H1 (cell line): Measurements from ENCODE around the gene INPP4A. TPM values are rescaled to one million over a fixed set of nuclear protein-coding genes. Genes with fewer than 3 reads are reported as not detected.
A peak's percentile ranks its signal among the peaks of the same experiment; 100 is the strongest.

ENCODE experiments used
- CTCF ChIA-PET: fragments of 300-600 bp; sonication (Branson Sonifier 250); formaldehyde crosslinking; loops from one replicate; lab custom pipeline; 2021; ENCODE audit not compliant: partially characterized antibody; lab: Charles Lee
- POLR2A ChIA-PET: fragments of 300-600 bp; sonication (Branson Sonifier 250); formaldehyde crosslinking; loops from one replicate; lab custom pipeline; 2021; ENCODE audit warnings: inconsistent platforms; ENCODE audit not compliant: partially characterized antibody; lab: Charles Lee
- DNase-seq, 2 experiments: peaks; one replicate each; pipeline versions ENCODE4 v3.0.0 to v3.0.0-alpha.2; 2010 to 2022; ENCODE audit warnings: low spot score in 2 of 2, low read depth in 1 of 2, mixed read lengths in 1 of 2
- FAIRE-seq: peaks from 2 replicates; lab custom pipeline; 2011; peaks lifted over from hg19 to GRCh38; lab: Jason Lieb, UNC
- H2AFZ ChIP-seq: 2 replicates; pipeline ENCODE4 v1.8.1; 2012; ENCODE audit warnings: low read length, inconsistent platforms
- H2AK5ac ChIP-seq: 2 replicates; pipeline ENCODE4 v1.6.1; 2013; ENCODE audit warnings: low read depth, low read length
- H2BK120ac ChIP-seq: replicated peaks from 2 replicates; pipeline ENCODE3; 2013; ENCODE audit warnings: low read depth, low read length, inconsistent platforms
- H2BK12ac ChIP-seq: 2 replicates; pipeline ENCODE4 v1.6.1; 2013; ENCODE audit warnings: low read depth, low read length
- H2BK15ac ChIP-seq: 2 replicates; pipeline ENCODE4 v1.6.1; 2013; ENCODE audit warnings: low read length
- H2BK20ac ChIP-seq: 2 replicates; pipeline ENCODE4 v1.6.1; 2013; ENCODE audit warnings: low read length
- H2BK5ac ChIP-seq: 2 replicates; pipeline ENCODE4 v1.6.1; 2013; ENCODE audit warnings: low read depth, low read length
- H3K14ac ChIP-seq: 2 replicates; pipeline ENCODE4 v1.6.1; 2013; ENCODE audit warnings: inconsistent platforms; ENCODE audit not compliant: insufficient read length
- H3K18ac ChIP-seq: 2 replicates; pipeline ENCODE4 v1.6.1; 2013; ENCODE audit warnings: low read length; ENCODE audit errors: extremely low read depth
- H3K23ac ChIP-seq: 2 replicates; pipeline ENCODE4 v1.6.1; 2013; ENCODE audit warnings: inconsistent platforms; ENCODE audit not compliant: insufficient read length
- H3K23me2 ChIP-seq: 2 replicates; pipeline ENCODE4 v1.6.1; 2013; ENCODE audit warnings: low read depth, low read length
- H3K27ac ChIP-seq: 2 replicates; pipeline ENCODE4 v1.6.1; 2011; ENCODE audit warnings: low read depth, low read length, inconsistent platforms
- H3K27me3 ChIP-seq, 4 experiments: replicated peaks in 1 of 4; 1 replicate in 1 of 4; 2 replicates in 3 of 4; pipeline versions ENCODE4 v1.6.1 to v1.8.1; 2011 to 2013; ENCODE audit warnings: low read length in 3 of 4, mild to moderate bottlenecking in 3 of 4, inconsistent platforms in 2 of 4, mixed read lengths in 2 of 4, moderate library complexity in 1 of 4; ENCODE audit not compliant: control insufficient read depth in 3 of 4, insufficient read depth in 3 of 4; ENCODE audit errors: extremely low read depth in 1 of 4
- H3K36me3 ChIP-seq, 4 experiments: 2 replicates each; pipeline versions ENCODE4 v1.6.1 to v1.8.1; 2011 to 2013; ENCODE audit warnings: mild to moderate bottlenecking in 4 of 4, low read length in 3 of 4, moderate library complexity in 2 of 4, control low read depth in 1 of 4, inconsistent platforms in 1 of 4; ENCODE audit not compliant: insufficient read depth in 4 of 4, control insufficient read depth in 2 of 4
- H3K4ac ChIP-seq: replicated peaks from 2 replicates; pipeline ENCODE3; 2013; ENCODE audit warnings: low read length, low read depth, mixed read lengths, inconsistent platforms; ENCODE audit not compliant: insufficient read length
- H3K4me1 ChIP-seq, 4 experiments: replicated peaks in 1 of 4; 1 replicate in 1 of 4; 2 replicates in 3 of 4; pipeline versions ENCODE4 v1.6.1 to v1.8.1; 2011 to 2013; ENCODE audit warnings: low read length in 3 of 4, inconsistent platforms in 2 of 4, mixed read lengths in 1 of 4; ENCODE audit not compliant: insufficient read depth in 4 of 4, control insufficient read depth in 3 of 4
- H3K4me2 ChIP-seq, 2 experiments: 2 replicates each; pipeline versions ENCODE4 v1.6.1 to v1.8.1; 2011 to 2013; ENCODE audit warnings: low read depth in 2 of 2, low read length in 2 of 2, control low read depth in 1 of 2, inconsistent platforms in 1 of 2, mild to moderate bottlenecking in 1 of 2; ENCODE audit not compliant: insufficient read depth in 1 of 2
- H3K4me3 ChIP-seq, 4 experiments: fragments of 200-600, 300-600 bp in 1 of 4; sonication (generic), shearing (Covaris generic), sonication (Bioruptor Twin) in 1 of 4; 2 replicates each; pipeline versions ENCODE4 v1.5.1 to v1.8.1; 2011 to 2016; ENCODE audit warnings: low read length in 4 of 4, low read depth in 3 of 4, control low read depth in 2 of 4, inconsistent platforms in 2 of 4, mild to moderate bottlenecking in 2 of 4, mixed read lengths in 1 of 4, moderate library complexity in 1 of 4; ENCODE audit not compliant: insufficient read depth in 2 of 4; ENCODE audit errors: extremely low read depth in 1 of 4
- H3K56ac ChIP-seq: replicated peaks from 2 replicates; pipeline ENCODE3; 2013; ENCODE audit warnings: low read depth, mild to moderate bottlenecking, mixed read lengths, low read length, inconsistent platforms; ENCODE audit not compliant: insufficient read length
- H3K79me1 ChIP-seq: 2 replicates; pipeline ENCODE4 v1.6.1; 2013; ENCODE audit warnings: low read depth, low read length, control low read depth
- H3K79me2 ChIP-seq, 2 experiments: 2 replicates each; pipeline versions ENCODE4 v1.6.1 to v1.8.1; 2012 to 2013; ENCODE audit warnings: low read length in 2 of 2, mild to moderate bottlenecking in 2 of 2, inconsistent platforms in 1 of 2; ENCODE audit not compliant: insufficient read depth in 2 of 2, control insufficient read depth in 1 of 2
- H3K9ac ChIP-seq, 4 experiments: replicated peaks in 1 of 4; 1 replicate in 1 of 4; 2 replicates in 3 of 4; pipeline versions ENCODE4 v1.6.1 to v1.8.1; 2011 to 2013; ENCODE audit warnings: low read depth in 3 of 4, low read length in 3 of 4, control low read depth in 2 of 4, mild to moderate bottlenecking in 2 of 4, moderate library complexity in 2 of 4, inconsistent platforms in 1 of 4; ENCODE audit errors: extremely low read depth in 1 of 4
- H3K9me3 ChIP-seq, 2 experiments: 2 replicates each; pipeline versions ENCODE4 v1.6.1 to v1.8.1; 2012 to 2013; ENCODE audit warnings: mild to moderate bottlenecking in 2 of 2, moderate library complexity in 2 of 2, control low read depth in 1 of 2, inconsistent platforms in 1 of 2, low read depth in 1 of 2, low read length in 1 of 2, mixed read lengths in 1 of 2; ENCODE audit not compliant: insufficient read depth in 2 of 2
- H4K20me1 ChIP-seq, 2 experiments: replicated peaks in 1 of 2; 2 replicates each; pipeline versions ENCODE3 to v1.8.1; 2011 to 2013; ENCODE audit warnings: inconsistent platforms in 2 of 2, low read length in 2 of 2, mild to moderate bottlenecking in 1 of 2; ENCODE audit not compliant: insufficient read depth in 2 of 2, control insufficient read depth in 1 of 2
- H4K5ac ChIP-seq: 2 replicates; pipeline ENCODE4 v1.6.1; 2013; ENCODE audit warnings: low read length, low read depth, mixed read lengths, inconsistent platforms; ENCODE audit not compliant: insufficient read length
- H4K8ac ChIP-seq: 2 replicates; pipeline ENCODE4 v1.8.0; 2013; ENCODE audit warnings: mild to moderate bottlenecking, moderate library complexity, low read length, inconsistent platforms; ENCODE audit not compliant: insufficient read depth; ENCODE audit errors: extremely low read depth
- H4K91ac ChIP-seq: replicated peaks from 2 replicates; pipeline ENCODE3; 2013; ENCODE audit warnings: low read length, mixed read lengths, inconsistent platforms; ENCODE audit not compliant: insufficient read length
- POU5F1 ChIP-seq: IDR thresholded peaks from 2 replicates; pipeline ENCODE4 v1.6.1; 2011; ENCODE audit warnings: low read depth, mild to moderate bottlenecking, low read length, moderate library complexity
- SIN3A ChIP-seq, 2 experiments: IDR thresholded peaks in 1 of 2; conservative IDR thresholded peaks in 1 of 2; 2 replicates each; pipeline ENCODE4 v1.6.1; 2011 to 2012; ENCODE audit warnings: low read length in 2 of 2, improper control_type of control experiment in 1 of 2, low read depth in 1 of 2, mild to moderate bottlenecking in 1 of 2
- TAF7 ChIP-seq: optimal IDR thresholded peaks from 2 replicates; pipeline ENCODE3; 2011; ENCODE audit warnings: low read depth, mild to moderate bottlenecking, inconsistent platforms, low read length, moderate library complexity, borderline replicate concordance
- TBP ChIP-seq: IDR thresholded peaks from 2 replicates; pipeline ENCODE4 v1.6.1; 2011; ENCODE audit warnings: low read depth, low read length, improper control_type of control experiment
- WGBS, 2 experiments: shearing (Covaris generic) in 1 of 2; methylation state at CpG; one replicate each; pipeline versions ENCODE4 v1.1.6 to v1.1.7; 2013 to 2015; ENCODE audit warnings: low lambda C conversion rate in 2 of 2, mixed read lengths in 2 of 2, inconsistent platforms in 1 of 2, low coverage in 1 of 2, missing lambda C conversion rate in 1 of 2; ENCODE audit not compliant: insufficient replicate concordance in 2 of 2, insufficient coverage in 1 of 2, insufficient read length in 1 of 2; ENCODE audit errors: extremely low coverage in 1 of 2, missing lambda C conversion rate in 1 of 2; 5-methylcytosine and 5-hydroxymethylcytosine counted together
- polyA plus RNA-seq, 7 experiments: library from polyadenylated mRNA; depleted of rRNA in 3 of 7; stranded (reverse) in 5 of 7; unstranded in 2 of 7; fragments of >200 nt in 5 of 7; fragments of 200-250 nt in 2 of 7; gene quantifications; 1 replicate in 5 of 7; 2 replicates in 1 of 7; 4 replicates in 1 of 7; pipeline versions ENCODE4 v1.2.1 to v1.2.3, GENCODE V29; 2011 to 2013; ENCODE audit warnings: missing spikeins in 2 of 7, mixed read lengths in 2 of 7
- total RNA-seq: library from RNA; stranded (reverse); fragmentation: NEBNext Ultra II Directional; extraction: Animal tissue kit (Norgen Biotek cat#: 25700); gene quantifications from 2 replicates; pipeline ENCODE4 v1.2.1, GENCODE V29; 2021
- TF ChIP-seq, protein P1 (sequence below), 3 experiments: IDR thresholded peaks; 1 replicate in 2 of 3; 2 replicates in 1 of 3; pipeline versions ENCODE4 v1.5.1 to v1.6.1; 2011; ENCODE audit warnings: low read length in 3 of 3, mild to moderate bottlenecking in 3 of 3, inconsistent platforms in 2 of 3, low read depth in 1 of 3, moderate library complexity in 1 of 3; ENCODE audit not compliant: insufficient read depth in 1 of 3; ENCODE audit errors: control extremely low read depth in 1 of 3

The INPP4A gene
- total and polyA plus RNA-seq, 2 of the 8 experiments (the other 6 are each of a cell fraction or from before 2014, with no cell fraction given), result 25.6 to 34.3 TPM

GRCh38 chr2:98484652-98485452, 40.2 kb downstream of the INPP4A start:
- no peak overlapping the region for H2BK20ac ChIP-seq
- no peaks in the 10 kb centered on the region for H3K9me3 ChIP-seq
- H3K56ac ChIP-seq, result no peak overlapping the region
- peaks cover 3 to 97% of the 10 kb centered on the region in 2 experiments; a peak in 3 of 4 replicates for H3K79me2 ChIP-seq
- TF ChIP-seq TBP, result no peak
- TF ChIP-seq, protein P1, sequence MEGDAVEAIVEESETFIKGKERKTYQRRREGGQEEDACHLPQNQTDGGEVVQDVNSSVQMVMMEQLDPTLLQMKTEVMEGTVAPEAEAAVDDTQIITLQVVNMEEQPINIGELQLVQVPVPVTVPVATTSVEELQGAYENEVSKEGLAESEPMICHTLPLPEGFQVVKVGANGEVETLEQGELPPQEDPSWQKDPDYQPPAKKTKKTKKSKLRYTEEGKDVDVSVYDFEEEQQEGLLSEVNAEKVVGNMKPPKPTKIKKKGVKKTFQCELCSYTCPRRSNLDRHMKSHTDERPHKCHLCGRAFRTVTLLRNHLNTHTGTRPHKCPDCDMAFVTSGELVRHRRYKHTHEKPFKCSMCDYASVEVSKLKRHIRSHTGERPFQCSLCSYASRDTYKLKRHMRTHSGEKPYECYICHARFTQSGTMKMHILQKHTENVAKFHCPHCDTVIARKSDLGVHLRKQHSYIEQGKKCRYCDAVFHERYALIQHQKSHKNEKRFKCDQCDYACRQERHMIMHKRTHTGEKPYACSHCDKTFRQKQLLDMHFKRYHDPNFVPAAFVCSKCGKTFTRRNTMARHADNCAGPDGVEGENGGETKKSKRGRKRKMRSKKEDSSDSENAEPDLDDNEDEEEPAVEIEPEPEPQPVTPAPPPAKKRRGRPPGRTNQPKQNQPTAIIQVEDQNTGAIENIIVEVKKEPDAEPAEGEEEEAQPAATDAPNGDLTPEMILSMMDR (IDR thresholded peaks at IDR 0.05; ENCODE audit: control extremely low read depth in 1 of 3, insufficient read depth in 1 of 3, low read depth in 1 of 3, low read length in 3 of 3), result no peak
- no peak for TF ChIP-seq SIN3A (conservative IDR thresholded peaks at IDR 0.05 in 1 of 2, IDR thresholded peaks at IDR 0.05 in 1 of 2; ENCODE audit: low read depth in 1 of 2, low read length in 2 of 2)
- no peak for TF ChIP-seq TAF7
- no peak for TF ChIP-seq POU5F1
- CTCF ChIA-PET, result interaction anchor here (1.2 to 3.1 kb wide), 5 partner anchors 9 to 35 kb away, joined by 3 to 10 read pairs (median 3); no protein-coding TSS in a partner anchor
- no peak overlapping the region for H2BK12ac ChIP-seq
- no peaks in the 10 kb centered on the region for H3K23me2 ChIP-seq
- H2BK5ac ChIP-seq, result no peak overlapping the region
- H3K18ac ChIP-seq, result no peak overlapping the region
- H2AFZ ChIP-seq, result no peak overlapping the region
- H3K27me3 ChIP-seq, result no peaks in the 10 kb centered on the region
- H3K14ac ChIP-seq, result no peak overlapping the region
- peaks cover 6 to 21% (median 15%) of the 10 kb centered on the region in 4 experiments; a peak in 6 of 7 replicates for H3K4me1 ChIP-seq
- H2AK5ac ChIP-seq, result no peak overlapping the region
- no peaks in the 10 kb centered on the region for H3K36me3 ChIP-seq
- no peak overlapping the region for H3K4ac ChIP-seq
- H3K79me1 ChIP-seq, result peaks cover 18% of the 10 kb centered on the region; the same call in 1 of the 2 replicates
- H3K4me3 ChIP-seq, result peak overlapping the region in 1 of 4 experiments; percentile 18; a peak in 1 of 8 replicates
- FAIRE-seq (no peak), DNase-seq (no peak)
- peaks cover 18 to 39% of the 10 kb centered on the region in 2 experiments for H4K20me1 ChIP-seq
- peak overlapping the region in 1 of 2 experiments; percentile 29; a peak in 1 of 4 replicates for H3K4me2 ChIP-seq
- no peak overlapping the region for H4K5ac ChIP-seq
- no peak overlapping the region for H2BK120ac ChIP-seq
- H3K23ac ChIP-seq, result no peak overlapping the region
- no peak overlapping the region for H3K9ac ChIP-seq
- 88% methylated on average over 13 of the region's 13 CpGs; no CpG with 5 or more reads in 1 of the 2 experiments for WGBS, 2 experiments
- H3K27ac ChIP-seq, result no peak overlapping the region
- H4K91ac ChIP-seq, result peak overlapping the region; percentile 62
- POLR2A ChIA-PET, result no interaction called here
- H4K8ac ChIP-seq, result 0 out of 2 replicates have a peak overlapping the region, but pooled peaks have one; percentile 12
- no peak overlapping the region for H2BK15ac ChIP-seq
